Activated B cell treated with CpG ODN at 0.5 μM for 24 hours (primary cell): ENCODE measurements around the gene RSPRY1. TPM values are rescaled to one million over a fixed set of nuclear protein-coding genes. Genes with fewer than 3 reads are reported as not detected.

ENCODE experiments used
- ATAC-seq: fragments of 200-7000 bp; cut with Tn5 transposase; one replicate; pipeline ENCODE4 v1.10.0; 2021; ENCODE audit warnings: low read depth, mild to moderate bottlenecking, moderate library complexity
- CTCF ChIA-PET: fragments of 350-600 bp; sonication (Branson Sonifier 250); formaldehyde crosslinking; loops from one replicate; lab custom pipeline; 2021; ENCODE audit warnings: antibody characterized with exemption; lab: Charles Lee
- POLR2A ChIA-PET: fragments of 350-600 bp; sonication (Branson Sonifier 250); formaldehyde crosslinking; loops from one replicate; lab custom pipeline; 2021; ENCODE audit warnings: antibody characterized with exemption; lab: Charles Lee
- DNase-seq: peaks from one replicate; pipeline ENCODE4 v3.0.0; 2022
- H3K27ac Mint-ChIP-seq: one replicate; pipeline ENCODE4 v1.8.0; 2020; ENCODE audit warnings: mixed read lengths
- H3K27me3 Mint-ChIP-seq: one replicate; pipeline ENCODE4 v1.8.0; 2021; ENCODE audit warnings: mixed read lengths
- H3K36me3 Mint-ChIP-seq: one replicate; pipeline ENCODE4 v1.8.0; 2021; ENCODE audit warnings: low read depth, mixed read lengths
- H3K4me1 Mint-ChIP-seq: one replicate; pipeline ENCODE4 v1.8.0; 2021; ENCODE audit warnings: mixed read lengths
- H3K4me3 Mint-ChIP-seq: one replicate; pipeline ENCODE4 v1.8.0; 2020; ENCODE audit warnings: mild to moderate bottlenecking, mixed read lengths
- H3K9me3 Mint-ChIP-seq: one replicate; pipeline ENCODE4 v1.8.0; 2020; ENCODE audit warnings: mixed read lengths
- intact Hi-C: fragments of 100-400 bp; cut with micrococcal nuclease; formaldehyde crosslinking; loops from one replicate; pipeline ENCODE4 v1.15.1; 2024
- total RNA-seq: library from RNA; stranded (reverse); gene quantifications from 2 replicates; pipeline ENCODE4 v1.2.3, GENCODE V29; 2022
- TF ChIP-seq, protein P1 (sequence below): fragments of 200-600 bp; IDR thresholded peaks from one replicate; pipeline ENCODE4 v1.8.0; 2022; ENCODE audit warnings: antibody characterized with exemption, mild to moderate bottlenecking

RSPRY1 gene
- total RNA-seq, 1 donor from 2014 or later, result 39.9 TPM

DNA sequence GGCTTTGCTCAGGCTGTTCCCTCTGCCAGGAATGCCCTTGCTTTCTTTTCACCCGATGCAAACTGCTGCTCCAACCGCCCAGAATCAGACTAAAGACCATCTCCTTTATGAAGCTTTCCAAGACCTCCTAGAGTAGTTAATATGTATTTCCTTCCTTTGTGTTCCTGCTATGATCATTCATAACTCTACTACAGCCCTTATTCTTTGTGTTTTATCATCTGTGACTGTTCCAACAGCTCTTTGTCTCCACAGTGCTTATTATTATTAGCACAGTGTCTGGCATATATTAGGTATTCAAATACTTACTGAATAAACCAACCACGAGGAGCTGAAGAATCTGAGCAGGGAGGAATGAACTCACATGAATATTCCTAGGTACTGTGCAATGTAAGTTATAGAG lies 7.9 kb upstream of the RSPRY1 start:
- intact Hi-C loops, result no loop called here
- no peak overlapping the region for H3K27ac Mint-ChIP-seq
- H3K9me3 Mint-ChIP-seq, result no peaks in the 10 kb centered on the region
- no peak for DNase-seq
- no peaks in the 10 kb centered on the region for H3K27me3 Mint-ChIP-seq
- no peak overlapping the region for H3K4me3 Mint-ChIP-seq
- H3K36me3 Mint-ChIP-seq, result peaks cover 20% of the 10 kb centered on the region
- H3K4me1 Mint-ChIP-seq, result peaks cover 7% of the 10 kb centered on the region
- no peak for ATAC-seq
- POLR2A ChIA-PET, result no interaction called here
- CTCF ChIA-PET, result no interaction called here
- TF ChIP-seq, protein P1, sequence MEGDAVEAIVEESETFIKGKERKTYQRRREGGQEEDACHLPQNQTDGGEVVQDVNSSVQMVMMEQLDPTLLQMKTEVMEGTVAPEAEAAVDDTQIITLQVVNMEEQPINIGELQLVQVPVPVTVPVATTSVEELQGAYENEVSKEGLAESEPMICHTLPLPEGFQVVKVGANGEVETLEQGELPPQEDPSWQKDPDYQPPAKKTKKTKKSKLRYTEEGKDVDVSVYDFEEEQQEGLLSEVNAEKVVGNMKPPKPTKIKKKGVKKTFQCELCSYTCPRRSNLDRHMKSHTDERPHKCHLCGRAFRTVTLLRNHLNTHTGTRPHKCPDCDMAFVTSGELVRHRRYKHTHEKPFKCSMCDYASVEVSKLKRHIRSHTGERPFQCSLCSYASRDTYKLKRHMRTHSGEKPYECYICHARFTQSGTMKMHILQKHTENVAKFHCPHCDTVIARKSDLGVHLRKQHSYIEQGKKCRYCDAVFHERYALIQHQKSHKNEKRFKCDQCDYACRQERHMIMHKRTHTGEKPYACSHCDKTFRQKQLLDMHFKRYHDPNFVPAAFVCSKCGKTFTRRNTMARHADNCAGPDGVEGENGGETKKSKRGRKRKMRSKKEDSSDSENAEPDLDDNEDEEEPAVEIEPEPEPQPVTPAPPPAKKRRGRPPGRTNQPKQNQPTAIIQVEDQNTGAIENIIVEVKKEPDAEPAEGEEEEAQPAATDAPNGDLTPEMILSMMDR, result no peak

- Mint-ChIP-seq H3K4me3 (no peak overlapping the region), H3K27me3 (no peaks in the 10 kb centered on the region), H3K27ac (no peak overlapping the region), H3K4me1 (peaks cover 10% of the 10 kb centered on the region), H3K36me3 (peaks cover 14% of the 10 kb centered on the region), H3K9me3 (no peaks in the 10 kb centered on the region)
- no peak for ATAC-seq
- POLR2A ChIA-PET, result no interaction called here
- TF ChIP-seq, protein P1, result no peak
- intact Hi-C loops, result no loop called here
- no peak for DNase-seq
- CTCF ChIA-PET, result no interaction called here
Measured at GRCh38 chr16:57178793-57179212, 7.3 kb upstream of the RSPRY1 start.

GRCh38 chr16:57179215-57179828 lies 6.8 kb upstream of the RSPRY1 start:
- DNase-seq, result no peak
- peaks cover 15% of the 10 kb centered on the region for H3K4me1 Mint-ChIP-seq
- H3K27ac Mint-ChIP-seq, result no peak overlapping the region

DNA sequence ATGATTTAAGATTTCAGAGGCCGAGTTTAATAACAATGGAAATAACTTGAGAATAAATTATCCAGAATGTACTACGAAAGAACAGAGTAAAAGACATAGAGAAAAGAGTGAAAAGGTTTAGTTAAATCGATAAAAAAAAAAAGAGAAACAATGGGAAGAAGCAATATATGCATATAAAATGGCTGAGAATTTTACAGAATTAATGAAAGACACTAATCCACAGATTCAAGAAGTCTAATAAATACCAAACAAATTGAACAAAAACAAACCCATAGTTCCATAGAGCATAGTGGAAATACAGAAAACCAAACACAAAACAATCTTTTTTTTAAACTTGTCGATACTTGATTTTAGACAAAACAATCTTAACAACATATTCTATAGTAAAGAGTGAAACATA lies 2.0 kb upstream of the RSPRY1 start:
- Mint-ChIP-seq H3K9me3 (no peaks in the 10 kb centered on the region), H3K27me3 (no peaks in the 10 kb centered on the region), H3K27ac (no peak overlapping the region), H3K36me3 (peaks cover 16% of the 10 kb centered on the region), H3K4me1 (peaks cover 52% of the 10 kb centered on the region), H3K4me3 (peak overlapping the region; percentile 92)
- ATAC-seq (no peak), DNase-seq (no peak)
- ChIA-PET CTCF (interaction anchor here (0.9 kb wide), 1 partner anchor 13 kb away, joined by 4 read pairs; no protein-coding TSS in a partner anchor), POLR2A (no interaction called here)
- intact Hi-C loops, result no loop called here
- TF ChIP-seq, protein P1, result no peak

More at GRCh38 chr16:57179215-57179828, 6.8 kb upstream of the RSPRY1 start:
- TF ChIP-seq, protein P1, result no peak
- Mint-ChIP-seq H3K4me3 (no peak overlapping the region), H3K9me3 (no peaks in the 10 kb centered on the region), H3K27me3 (no peaks in the 10 kb centered on the region), H3K36me3 (peaks cover 13% of the 10 kb centered on the region)
- CTCF ChIA-PET, result no interaction called here
- intact Hi-C loops, result no loop called here
- ATAC-seq, result no peak
- POLR2A ChIA-PET, result no interaction called here

GRCh38 chr16:57184887-57185445 lies 1.2 kb upstream of the RSPRY1 start:
- H3K4me1 Mint-ChIP-seq, result peaks cover 52% of the 10 kb centered on the region
- H3K4me3 Mint-ChIP-seq, result peak overlapping the region; percentile 92
- CTCF ChIA-PET, result no interaction called here
- TF ChIP-seq, protein P1, result no peak
- ATAC-seq, result no peak
- DNase-seq, result no peak
- H3K9me3 Mint-ChIP-seq, result no peaks in the 10 kb centered on the region
- peaks cover 16% of the 10 kb centered on the region for H3K36me3 Mint-ChIP-seq
- POLR2A ChIA-PET, result interaction anchor here (0.6 to 3.1 kb wide), 14 partner anchors 10 to 262 kb away, joined by 3 to 21 read pairs (median 6); partner anchors contain the start of genes ARL2BP, CIAPIN1, COQ9 and CPNE2
- H3K27ac Mint-ChIP-seq, result peak overlapping the region; percentile 95
- intact Hi-C loops, result loop anchor here (5.0 kb wide), 1 partner anchor 352 kb away; the partner anchor contains the start of gene CCDC102A
- no peaks in the 10 kb centered on the region for H3K27me3 Mint-ChIP-seq
